SK-N-MC (cell line): Measurements from ENCODE around the gene UBE3C.

Experiments
- EZH2 ChIP-seq: fragments of 200-600 bp; sonication (generic); IDR thresholded peaks from one replicate; pipeline ENCODE4 v1.6.1; 2017; ENCODE audit warnings: antibody characterized with exemption
- FOXP2 ChIP-seq: optimal IDR thresholded peaks from 2 replicates; pipeline ENCODE3; 2011; ENCODE audit warnings: mild to moderate bottlenecking, moderate library complexity; ENCODE audit not compliant: insufficient read depth; ENCODE audit errors: extremely low read length, control extremely low read depth
- POLR2AphosphoS5 ChIP-seq: IDR thresholded peaks from 2 replicates; pipeline ENCODE4 v1.6.1; 2012; ENCODE audit warnings: mild to moderate bottlenecking, low read depth, low read length, borderline replicate concordance

- TF ChIP-seq EZH2 (no peak), POLR2AphosphoS5 (no peak), FOXP2 (no peak)
These were observed 10.6 kb downstream of the UBE3C start for GRCh38 chr7:157149317-157149716.
